ENCODE data around the gene TRAK2. TPM values are rescaled to one million over a fixed set of nuclear protein-coding genes. Genes with fewer than 3 reads are reported as not detected.

TRAK2 gene
- total and polyA plus RNA-seq, 8 donors = 8.9 to 33.6 (median 18.4) TPM

DNA sequence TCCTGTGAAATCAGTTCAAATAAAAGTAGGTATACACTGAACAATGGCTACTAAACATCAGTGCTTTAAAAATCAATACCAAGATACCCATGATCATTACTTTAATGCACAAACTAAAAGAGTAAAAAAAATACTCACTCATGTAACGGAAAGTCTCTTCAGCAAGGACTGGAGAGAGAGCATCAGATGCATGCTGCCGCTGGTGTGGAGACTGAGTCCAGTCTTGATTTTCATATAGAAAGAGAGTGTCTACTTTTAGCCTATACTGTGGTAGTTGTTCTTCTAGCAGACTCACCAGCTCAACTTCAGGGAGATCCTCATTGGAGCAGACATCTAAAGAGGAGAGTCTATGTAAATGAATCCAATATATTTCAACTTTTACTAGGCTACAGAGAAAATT, 44.0 kb downstream of the TRAK2 start:
- Histone ChIP-seq H3K36me3 (no peaks in the 10 kb centered on the region), H3K27me3 (no peaks in the 10 kb centered on the region), H3K9me3 (no peaks in the 10 kb centered on the region), H3K4me3 (no peak overlapping the region), H3K4me1 (peaks cover 31 to 49% (median 41%) of the 10 kb centered on the region in 3 donors), H3K27ac (peak overlapping the region in 1 of 4 donors; percentile 93)
- ATAC-seq = peak in 1 of 4 donors; percentile 8
- FAIRE-seq = peak; percentile 26
- 52 to 67% methylated on average over 2 of the region's 2 CpGs for WGBS, 2 donors
- TF ChIP-seq, protein P1, sequence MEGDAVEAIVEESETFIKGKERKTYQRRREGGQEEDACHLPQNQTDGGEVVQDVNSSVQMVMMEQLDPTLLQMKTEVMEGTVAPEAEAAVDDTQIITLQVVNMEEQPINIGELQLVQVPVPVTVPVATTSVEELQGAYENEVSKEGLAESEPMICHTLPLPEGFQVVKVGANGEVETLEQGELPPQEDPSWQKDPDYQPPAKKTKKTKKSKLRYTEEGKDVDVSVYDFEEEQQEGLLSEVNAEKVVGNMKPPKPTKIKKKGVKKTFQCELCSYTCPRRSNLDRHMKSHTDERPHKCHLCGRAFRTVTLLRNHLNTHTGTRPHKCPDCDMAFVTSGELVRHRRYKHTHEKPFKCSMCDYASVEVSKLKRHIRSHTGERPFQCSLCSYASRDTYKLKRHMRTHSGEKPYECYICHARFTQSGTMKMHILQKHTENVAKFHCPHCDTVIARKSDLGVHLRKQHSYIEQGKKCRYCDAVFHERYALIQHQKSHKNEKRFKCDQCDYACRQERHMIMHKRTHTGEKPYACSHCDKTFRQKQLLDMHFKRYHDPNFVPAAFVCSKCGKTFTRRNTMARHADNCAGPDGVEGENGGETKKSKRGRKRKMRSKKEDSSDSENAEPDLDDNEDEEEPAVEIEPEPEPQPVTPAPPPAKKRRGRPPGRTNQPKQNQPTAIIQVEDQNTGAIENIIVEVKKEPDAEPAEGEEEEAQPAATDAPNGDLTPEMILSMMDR (IDR thresholded peaks at IDR 0.05) = no peak
- DNase-seq = no peak
- intact Hi-C loops (cut with DNase I) = loop anchor here in 1 of 3 donors (10.0 kb wide), 1 partner anchor 48 kb away; the partner anchor contains the start of genes STRADB and TRAK2

DNA sequence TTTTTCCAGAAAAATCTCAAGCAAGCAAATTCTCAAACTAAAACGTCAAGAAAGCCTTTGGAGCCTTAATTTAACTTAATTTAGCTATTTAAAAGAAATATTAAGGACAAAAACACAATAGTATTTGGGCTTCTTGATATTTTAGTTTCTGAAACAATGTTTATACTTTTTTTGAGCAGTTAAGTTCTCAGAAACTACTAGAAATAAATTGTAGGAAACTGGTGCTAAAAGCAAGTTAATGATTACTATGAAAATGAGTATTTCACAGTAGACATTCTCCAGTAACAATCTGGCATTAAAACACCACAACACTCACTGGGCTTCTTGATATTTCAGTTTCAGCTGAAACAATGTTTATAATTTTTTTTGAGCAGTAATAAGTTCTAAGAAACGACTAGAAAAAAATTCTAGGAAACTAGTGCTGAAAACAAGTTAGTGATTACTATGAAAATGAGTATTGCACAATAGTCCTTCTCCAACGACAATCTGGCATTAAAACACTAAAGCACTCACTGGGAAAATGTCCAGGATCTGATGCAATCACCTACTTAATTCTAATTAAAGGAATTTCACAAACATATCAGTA, 45.1 kb downstream of the TRAK2 start:
- TF ChIP-seq, protein P1 (IDR thresholded peaks at IDR 0.05) = no peak
- 6 to 14% methylated on average over 3 of the region's 3 CpGs for WGBS, 2 donors
- ATAC-seq = peak; percentile 72 to 87 (median 82)
- H3K27ac ChIP-seq = peak overlapping the region; percentile 32 to 93 (median 71)
- H3K27me3 ChIP-seq = no peaks in the 10 kb centered on the region
- peak in 3 of 6 donors; percentile 38 to 64 (median 40) for DNase-seq
- intact Hi-C loops (cut with DNase I) = loop anchor here in 1 of 3 donors (10.0 kb wide), 1 partner anchor 49 kb away; the partner anchor contains the start of genes STRADB and TRAK2
- FAIRE-seq = peak; percentile 83
- no peaks in the 10 kb centered on the region for H3K9me3 ChIP-seq
- peak overlapping the region in 2 of 4 donors; percentile 8 for H3K4me3 ChIP-seq
- H3K36me3 ChIP-seq = no peaks in the 10 kb centered on the region
- peaks cover 34 to 59% (median 48%) of the 10 kb centered on the region in 3 donors for H3K4me1 ChIP-seq

DNA sequence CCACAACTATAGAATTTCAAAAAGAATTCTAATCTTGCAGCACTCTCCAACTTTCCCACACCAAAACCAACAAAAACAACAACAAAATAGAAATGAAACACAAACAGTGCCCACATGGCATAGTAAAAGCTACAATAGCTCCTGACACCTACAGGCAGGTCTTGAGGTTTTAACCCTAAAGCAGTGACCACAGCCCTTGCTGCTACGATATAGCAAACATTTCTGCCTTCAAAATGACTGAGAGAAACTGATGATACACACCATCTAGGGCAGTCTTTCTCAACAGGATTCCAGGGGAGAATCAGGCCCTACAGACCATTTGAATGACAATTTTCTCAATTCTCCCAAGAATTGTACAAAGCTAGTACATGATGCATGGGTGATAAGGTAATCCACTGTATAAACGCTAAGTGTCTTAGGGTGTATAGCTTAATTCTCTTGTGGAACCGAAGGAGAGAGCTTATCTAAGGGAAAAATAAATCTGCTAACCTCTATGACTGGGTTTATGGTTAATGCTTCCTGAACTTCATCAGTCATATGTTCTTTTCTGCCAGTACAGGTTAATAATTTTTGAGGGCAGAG, 46.5 kb downstream of the TRAK2 start:
- DNase-seq (no peak), FAIRE-seq (no peak), ATAC-seq (peak in 3 of 4 donors; percentile 9 to 33 (median 22))
- TF ChIP-seq, protein P1 (IDR thresholded peaks at IDR 0.05) = no peak
- Histone ChIP-seq H3K36me3 (no peaks in the 10 kb centered on the region), H3K4me3 (no peak overlapping the region), H3K9me3 (no peaks in the 10 kb centered on the region), H3K27me3 (no peaks in the 10 kb centered on the region), H3K27ac (peak overlapping the region in 2 of 4 donors; percentile 90 to 93), H3K4me1 (peaks cover 39 to 64% (median 48%) of the 10 kb centered on the region in 3 donors)
- intact Hi-C loops (cut with DNase I) = loop anchor here in 1 of 3 donors (10.0 kb wide), 1 partner anchor 50 kb away; the partner anchor contains the start of genes STRADB and TRAK2
- 35 to 40% methylated on average over 3 of the region's 3 CpGs for WGBS, 2 donors

DNA sequence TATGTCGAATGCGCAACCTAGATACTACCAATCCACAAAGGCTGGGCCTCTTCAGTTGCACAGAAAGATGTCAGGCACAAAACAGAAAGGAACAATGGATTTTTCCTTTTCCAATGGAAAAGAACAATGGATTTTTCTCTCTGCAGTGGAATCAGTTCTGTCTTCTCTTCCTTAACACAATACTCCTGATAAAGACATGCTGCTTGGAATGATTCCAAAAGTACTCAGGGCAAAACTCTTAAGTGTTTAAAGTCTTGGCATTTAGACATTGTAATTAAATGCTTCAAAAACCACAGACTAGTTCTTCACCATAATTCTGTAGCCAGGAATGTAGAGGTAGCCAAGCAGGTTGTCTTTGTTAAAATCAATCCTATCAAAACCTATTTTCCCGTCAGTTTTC, 47.4 kb downstream of the TRAK2 start:
- 67 to 75% methylated on average over 3 of the region's 3 CpGs for WGBS, 2 donors
- no peak for FAIRE-seq
- DNase-seq = no peak
- Histone ChIP-seq H3K36me3 (no peaks in the 10 kb centered on the region), H3K27ac (peak overlapping the region in 2 of 4 donors; percentile 90 to 93), H3K9me3 (no peaks in the 10 kb centered on the region), H3K4me1 (peaks cover 39 to 59% (median 48%) of the 10 kb centered on the region in 3 donors), H3K4me3 (no peak overlapping the region), H3K27me3 (no peaks in the 10 kb centered on the region)
- intact Hi-C loops (cut with DNase I) = loop anchor here in 1 of 3 donors (10.0 kb wide), 1 partner anchor 51 kb away; the partner anchor contains the start of genes STRADB and TRAK2
- ATAC-seq = peak in 1 of 4 donors; percentile 10
- TF ChIP-seq, protein P1 (IDR thresholded peaks at IDR 0.05) = no peak
